Measurements from ENCODE around the gene SH3RF3. TPM values are rescaled to one million over a fixed set of nuclear protein-coding genes. Genes with fewer than 3 reads are reported as not detected.

The SH3RF3 gene
- total RNA-seq, 1 experiment from 2014 or later = not detected

DNA sequence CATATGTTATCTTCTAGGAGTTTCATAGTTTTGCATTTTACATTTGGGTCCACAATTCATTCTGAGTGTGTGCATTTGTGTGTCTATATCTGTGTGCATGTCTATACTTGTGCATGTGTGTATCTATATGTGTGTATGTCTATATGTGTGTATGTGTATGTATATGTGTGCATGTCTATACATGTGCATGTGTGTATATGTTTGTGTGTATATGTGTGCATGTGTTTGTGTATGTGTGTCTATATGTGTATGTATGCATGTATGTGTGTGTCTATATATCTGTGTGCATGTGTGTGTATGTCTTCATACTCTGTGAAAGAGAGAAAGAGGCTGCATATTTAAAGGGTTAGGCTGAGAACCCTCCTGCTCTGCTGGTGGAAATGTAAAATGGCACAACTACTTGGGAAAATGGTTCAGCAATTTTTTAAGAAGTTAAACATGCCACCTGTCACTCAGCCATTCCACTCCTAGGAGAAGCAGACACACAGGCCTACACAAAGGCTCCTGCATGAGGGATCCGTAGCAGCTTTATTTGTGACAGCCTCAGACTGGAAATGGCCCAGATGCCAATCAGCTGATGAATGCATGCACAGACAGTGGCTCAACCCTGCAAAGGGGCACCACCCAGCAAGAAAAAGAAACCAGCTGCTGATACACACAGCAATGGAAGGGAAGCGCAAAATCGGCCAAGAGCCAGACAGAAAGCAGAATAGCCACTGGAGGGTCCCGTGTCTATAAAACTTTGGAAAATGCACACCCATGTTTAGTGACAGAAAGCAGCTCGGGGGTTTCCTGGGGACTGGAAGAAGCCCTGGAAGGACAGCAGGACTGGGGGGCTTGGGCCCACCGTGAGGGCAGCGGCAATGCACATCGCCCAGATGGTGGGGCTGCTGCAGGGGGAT is 337.9 kb downstream of the SH3RF3 start:
- RAD21 ChIA-PET (ENCODE audit: low non-redundant PET in 1 of 2, low total read pairs in 2 of 2, uncharacterized antibody in 2 of 2, unreplicated experiment in 2 of 2) = no interaction called here
- CTCF ChIA-PET = no interaction called here
- Histone ChIP-seq H3K9ac (ENCODE audit: low read length) (no peak overlapping the region), H3K9me2 (ENCODE audit: insufficient read depth) (no peaks in the 10 kb centered on the region), H3K27me3 (ENCODE audit: insufficient read depth, low read length) (no peaks in the 10 kb centered on the region), H3K27ac (ENCODE audit: low read depth, low read length) (no peak overlapping the region), H3K4me3 (replicated peaks in 1 of 2; ENCODE audit: low read depth in 1 of 2, low read length in 2 of 2) (no peak overlapping the region), H3K4me2 (ENCODE audit: low read length) (no peak overlapping the region), H3K79me2 (ENCODE audit: insufficient read depth, low read length) (no peaks in the 10 kb centered on the region), H4K20me1 (ENCODE audit: insufficient read depth) (no peaks in the 10 kb centered on the region; the same call in 1 of the 2 replicates), H2AFZ (ENCODE audit: low read depth, low read length, poor library complexity, severe bottlenecking) (no peak overlapping the region), H3K36me3 (ENCODE audit: control insufficient read depth in 1 of 2, insufficient read depth in 2 of 2, low read length in 2 of 2) (no peaks in the 10 kb centered on the region), H3K9me3 (ENCODE audit: control insufficient read depth in 1 of 2, insufficient read depth in 1 of 2, low read depth in 1 of 2, low read length in 2 of 2) (no peaks in the 10 kb centered on the region), H3K4me1 (ENCODE audit: control insufficient read depth in 1 of 2, insufficient read depth in 2 of 2, low read length in 2 of 2) (peaks cover 9 to 18% of the 10 kb centered on the region in 2 experiments; a peak in 3 of 4 replicates)
- POLR2A ChIA-PET = no interaction called here
- intact Hi-C loops (cut with micrococcal nuclease) = no loop called here
- TF ChIP-seq SP1 (IDR thresholded peaks at IDR 0.05; ENCODE audit: low read depth) (no peak), POLR2A (IDR thresholded peaks at IDR 0.05; ENCODE audit: borderline replicate concordance, extremely low read depth, insufficient read depth, insufficient read length) (no peak), POLR2AphosphoS5 (IDR thresholded peaks at IDR 0.05; ENCODE audit: low read depth, low read length) (no peak), EZH2 (IDR thresholded peaks at IDR 0.05) (no peak), ZFX (IDR thresholded peaks at IDR 0.05) (no peak), CBX3 (IDR thresholded peaks at IDR 0.05; ENCODE audit: low read depth) (no peak), CEBPB (IDR thresholded peaks at IDR 0.05; ENCODE audit: low read depth) (no peak), SRF (IDR thresholded peaks at IDR 0.05; ENCODE audit: low read depth) (no peak)
- TF ChIP-seq, protein P1, sequence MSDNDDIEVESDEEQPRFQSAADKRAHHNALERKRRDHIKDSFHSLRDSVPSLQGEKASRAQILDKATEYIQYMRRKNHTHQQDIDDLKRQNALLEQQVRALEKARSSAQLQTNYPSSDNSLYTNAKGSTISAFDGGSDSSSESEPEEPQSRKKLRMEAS (IDR thresholded peaks at IDR 0.05) = no peak
- no peak for ATAC-seq
- BruUV-seq (replicated peaks) = no TSS peak
- DNase-seq (ENCODE audit: low read depth, low spot score) = no peak

GRCh38 chr2:109467701-109468100 is 338.7 kb downstream of the SH3RF3 start:
- Histone ChIP-seq H3K27ac (ENCODE audit: low read depth, low read length) (no peak overlapping the region), H3K4me3 (replicated peaks in 1 of 2; ENCODE audit: low read depth in 1 of 2, low read length in 2 of 2) (no peak overlapping the region), H2AFZ (ENCODE audit: low read depth, low read length, poor library complexity, severe bottlenecking) (no peak overlapping the region), H3K9ac (ENCODE audit: low read length) (no peak overlapping the region), H3K27me3 (ENCODE audit: insufficient read depth, low read length) (no peaks in the 10 kb centered on the region), H3K79me2 (ENCODE audit: insufficient read depth, low read length) (no peaks in the 10 kb centered on the region), H3K4me1 (ENCODE audit: control insufficient read depth in 1 of 2, insufficient read depth in 2 of 2, low read length in 2 of 2) (peaks cover 9 to 18% of the 10 kb centered on the region in 2 experiments; a peak in 3 of 4 replicates), H3K9me3 (ENCODE audit: control insufficient read depth in 1 of 2, insufficient read depth in 1 of 2, low read depth in 1 of 2, low read length in 2 of 2) (no peaks in the 10 kb centered on the region), H4K20me1 (ENCODE audit: insufficient read depth) (no peaks in the 10 kb centered on the region; the same call in 1 of the 2 replicates), H3K36me3 (ENCODE audit: control insufficient read depth in 1 of 2, insufficient read depth in 2 of 2, low read length in 2 of 2) (no peaks in the 10 kb centered on the region), H3K9me2 (ENCODE audit: insufficient read depth) (no peaks in the 10 kb centered on the region), H3K4me2 (ENCODE audit: low read length) (no peak overlapping the region)
- RAD21 ChIA-PET (ENCODE audit: low non-redundant PET in 1 of 2, low total read pairs in 2 of 2, uncharacterized antibody in 2 of 2, unreplicated experiment in 2 of 2) = no interaction called here
- intact Hi-C loops (cut with micrococcal nuclease) = no loop called here
- BruUV-seq (replicated peaks) = no TSS peak
- CTCF ChIA-PET = no interaction called here
- no peak for ATAC-seq
- no peak for DNase-seq (ENCODE audit: low read depth, low spot score)
- POLR2A ChIA-PET = no interaction called here
- TF ChIP-seq EGR1 (IDR thresholded peaks at IDR 0.05; ENCODE audit: low read depth) = no peak
- TF ChIP-seq ELF1 (IDR thresholded peaks at IDR 0.05; ENCODE audit: borderline replicate concordance, low read depth) = no peak
- TF ChIP-seq FOSL1 (IDR thresholded peaks at IDR 0.05; ENCODE audit: low read depth) = no peak
- TF ChIP-seq ZNF274 (IDR thresholded peaks at IDR 0.05; ENCODE audit: low read depth, low read length) = no peak
- TF ChIP-seq SIN3A (IDR thresholded peaks at IDR 0.05; ENCODE audit: low read depth) = no peak
- TF ChIP-seq EZH2phosphoT487 (IDR thresholded peaks at IDR 0.05; ENCODE audit: borderline replicate concordance) = no peak
- TF ChIP-seq, protein P2, sequence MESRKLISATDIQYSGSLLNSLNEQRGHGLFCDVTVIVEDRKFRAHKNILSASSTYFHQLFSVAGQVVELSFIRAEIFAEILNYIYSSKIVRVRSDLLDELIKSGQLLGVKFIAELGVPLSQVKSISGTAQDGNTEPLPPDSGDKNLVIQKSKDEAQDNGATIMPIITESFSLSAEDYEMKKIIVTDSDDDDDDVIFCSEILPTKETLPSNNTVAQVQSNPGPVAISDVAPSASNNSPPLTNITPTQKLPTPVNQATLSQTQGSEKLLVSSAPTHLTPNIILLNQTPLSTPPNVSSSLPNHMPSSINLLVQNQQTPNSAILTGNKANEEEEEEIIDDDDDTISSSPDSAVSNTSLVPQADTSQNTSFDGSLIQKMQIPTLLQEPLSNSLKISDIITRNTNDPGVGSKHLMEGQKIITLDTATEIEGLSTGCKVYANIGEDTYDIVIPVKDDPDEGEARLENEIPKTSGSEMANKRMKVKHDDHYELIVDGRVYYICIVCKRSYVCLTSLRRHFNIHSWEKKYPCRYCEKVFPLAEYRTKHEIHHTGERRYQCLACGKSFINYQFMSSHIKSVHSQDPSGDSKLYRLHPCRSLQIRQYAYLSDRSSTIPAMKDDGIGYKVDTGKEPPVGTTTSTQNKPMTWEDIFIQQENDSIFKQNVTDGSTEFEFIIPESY (IDR thresholded peaks at IDR 0.05; ENCODE audit: extremely low read depth, insufficient replicate concordance, low read length) = no peak
- TF ChIP-seq REST (IDR thresholded peaks at IDR 0.05; ENCODE audit: low read depth) = no peak

Measured in HCT116 (cell line).